ENCODE data around the gene SPACDR. TPM values are rescaled to one million over a fixed set of nuclear protein-coding genes. Genes with fewer than 3 reads are reported as not detected.

Gene SPACDR
- total RNA-seq, 1 experiment from 2014 or later = 2.9 TPM

- no peaks in the 10 kb centered on the region for H3K9me3 ChIP-seq (ENCODE audit: low read depth, low read length, poor library complexity, severe bottlenecking)
- H3K4me3 ChIP-seq (ENCODE audit: low read depth, low read length, poor library complexity, severe bottlenecking) = no peak overlapping the region
- intact Hi-C loops (cut with micrococcal nuclease; ENCODE audit: unreplicated experiment) = no loop called here
- no peak for TF ChIP-seq EZH2 (IDR thresholded peaks at IDR 0.05; ENCODE audit: borderline replicate concordance, low read depth, low read length, poor library complexity, severe bottlenecking)
- TF ChIP-seq, protein P1, sequence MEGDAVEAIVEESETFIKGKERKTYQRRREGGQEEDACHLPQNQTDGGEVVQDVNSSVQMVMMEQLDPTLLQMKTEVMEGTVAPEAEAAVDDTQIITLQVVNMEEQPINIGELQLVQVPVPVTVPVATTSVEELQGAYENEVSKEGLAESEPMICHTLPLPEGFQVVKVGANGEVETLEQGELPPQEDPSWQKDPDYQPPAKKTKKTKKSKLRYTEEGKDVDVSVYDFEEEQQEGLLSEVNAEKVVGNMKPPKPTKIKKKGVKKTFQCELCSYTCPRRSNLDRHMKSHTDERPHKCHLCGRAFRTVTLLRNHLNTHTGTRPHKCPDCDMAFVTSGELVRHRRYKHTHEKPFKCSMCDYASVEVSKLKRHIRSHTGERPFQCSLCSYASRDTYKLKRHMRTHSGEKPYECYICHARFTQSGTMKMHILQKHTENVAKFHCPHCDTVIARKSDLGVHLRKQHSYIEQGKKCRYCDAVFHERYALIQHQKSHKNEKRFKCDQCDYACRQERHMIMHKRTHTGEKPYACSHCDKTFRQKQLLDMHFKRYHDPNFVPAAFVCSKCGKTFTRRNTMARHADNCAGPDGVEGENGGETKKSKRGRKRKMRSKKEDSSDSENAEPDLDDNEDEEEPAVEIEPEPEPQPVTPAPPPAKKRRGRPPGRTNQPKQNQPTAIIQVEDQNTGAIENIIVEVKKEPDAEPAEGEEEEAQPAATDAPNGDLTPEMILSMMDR (conservative IDR thresholded peaks at IDR 0.05; ENCODE audit: low read depth, low read length) = no peak
- DNase-seq (ENCODE audit: low spot score) = no peak
- POLR2A ChIA-PET (ENCODE audit: low non-redundant PET) = no interaction called here
- CTCF ChIA-PET = interaction anchor here (0.6 to 1.4 kb wide), 9 partner anchors 10 to 472 kb away, joined by 3 to 24 read pairs (median 5); partner anchors contain the start of genes FBXO24 and LRCH4
- peaks cover 6% of the 10 kb centered on the region for H3K36me3 ChIP-seq (ENCODE audit: insufficient read depth, low read length, poor library complexity, severe bottlenecking)
- no peak overlapping the region for H3K27ac ChIP-seq (ENCODE audit: low read depth, low read length, poor library complexity, severe bottlenecking)
- no peaks in the 10 kb centered on the region for H3K27me3 ChIP-seq (replicated peaks; ENCODE audit: insufficient read depth, low read depth, low read length, poor library complexity)
- no TSS peak for BruUV-seq (replicated peaks)
- H3K4me1 ChIP-seq (ENCODE audit: insufficient read depth, low read length, poor library complexity, severe bottlenecking) = peaks cover 11% of the 10 kb centered on the region
Observed at GRCh38 chr7:100465299-100465698, 1.2 kb upstream of the SPACDR start.

DNA sequence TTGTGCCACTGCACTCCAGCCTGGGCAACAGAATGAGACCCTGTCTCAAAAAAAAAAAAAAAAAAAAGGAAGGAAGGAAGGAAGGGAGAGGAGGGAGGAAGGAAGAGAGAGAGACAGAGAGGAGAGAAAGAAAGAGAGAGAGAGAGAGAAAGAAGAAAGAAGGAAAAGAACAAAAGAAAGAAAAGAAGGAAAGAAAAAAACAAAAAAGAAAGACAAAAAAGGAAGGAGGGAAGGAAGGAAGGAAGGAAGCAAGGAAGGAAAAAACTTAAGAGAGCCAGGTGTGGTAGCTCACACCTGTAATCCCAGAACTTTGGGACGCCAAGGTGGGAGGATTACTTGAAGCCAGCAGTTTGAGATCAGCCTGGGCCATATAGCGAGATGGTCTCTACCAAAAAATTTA is 731 bp upstream of the SPACDR start:
- Histone ChIP-seq H3K27me3 (replicated peaks; ENCODE audit: insufficient read depth, low read depth, low read length, poor library complexity) (no peaks in the 10 kb centered on the region), H3K27ac (ENCODE audit: low read depth, low read length, poor library complexity, severe bottlenecking) (no peak overlapping the region), H3K4me1 (ENCODE audit: insufficient read depth, low read length, poor library complexity, severe bottlenecking) (peaks cover 11% of the 10 kb centered on the region), H3K36me3 (ENCODE audit: insufficient read depth, low read length, poor library complexity, severe bottlenecking) (peaks cover 6% of the 10 kb centered on the region), H3K9me3 (ENCODE audit: low read depth, low read length, poor library complexity, severe bottlenecking) (no peaks in the 10 kb centered on the region), H3K4me3 (ENCODE audit: low read depth, low read length, poor library complexity, severe bottlenecking) (no peak overlapping the region)
- BruUV-seq (replicated peaks) = no TSS peak
- ChIA-PET CTCF (interaction anchor here (0.6 kb wide), 1 partner anchor 472 kb away, joined by 8 read pairs; no protein-coding TSS in a partner anchor), POLR2A (ENCODE audit: low non-redundant PET) (no interaction called here)
- intact Hi-C loops (cut with micrococcal nuclease; ENCODE audit: unreplicated experiment) = no loop called here
- DNase-seq (ENCODE audit: low spot score) = no peak
- TF ChIP-seq, protein P1 (conservative IDR thresholded peaks at IDR 0.05; ENCODE audit: low read depth, low read length) = no peak
- no peak for TF ChIP-seq EZH2 (IDR thresholded peaks at IDR 0.05; ENCODE audit: borderline replicate concordance, low read depth, low read length, poor library complexity, severe bottlenecking)

- Histone ChIP-seq H3K27ac (ENCODE audit: low read depth, low read length, poor library complexity, severe bottlenecking) (no peak overlapping the region), H3K27me3 (replicated peaks; ENCODE audit: insufficient read depth, low read depth, low read length, poor library complexity) (no peaks in the 10 kb centered on the region), H3K4me1 (ENCODE audit: insufficient read depth, low read length, poor library complexity, severe bottlenecking) (no peaks in the 10 kb centered on the region), H3K9me3 (ENCODE audit: low read depth, low read length, poor library complexity, severe bottlenecking) (no peaks in the 10 kb centered on the region), H3K36me3 (ENCODE audit: insufficient read depth, low read length, poor library complexity, severe bottlenecking) (no peaks in the 10 kb centered on the region), H3K4me3 (ENCODE audit: low read depth, low read length, poor library complexity, severe bottlenecking) (no peak overlapping the region)
- no peak for TF ChIP-seq EZH2 (IDR thresholded peaks at IDR 0.05; ENCODE audit: borderline replicate concordance, low read depth, low read length, poor library complexity, severe bottlenecking)
- TF ChIP-seq, protein P1 (conservative IDR thresholded peaks at IDR 0.05; ENCODE audit: low read depth, low read length) = no peak
- no peak for DNase-seq (ENCODE audit: low spot score)
- ChIA-PET POLR2A (ENCODE audit: low non-redundant PET) (no interaction called here), CTCF (no interaction called here)
- intact Hi-C loops (cut with micrococcal nuclease; ENCODE audit: unreplicated experiment) = no loop called here
- no TSS peak for BruUV-seq (replicated peaks)
Observed at GRCh38 chr7:100457033-100457432, 7.0 kb downstream of the SPACDR start.

Measured in A673 (cell line).